Measurements from ENCODE around the gene DNAL1.

DNA sequence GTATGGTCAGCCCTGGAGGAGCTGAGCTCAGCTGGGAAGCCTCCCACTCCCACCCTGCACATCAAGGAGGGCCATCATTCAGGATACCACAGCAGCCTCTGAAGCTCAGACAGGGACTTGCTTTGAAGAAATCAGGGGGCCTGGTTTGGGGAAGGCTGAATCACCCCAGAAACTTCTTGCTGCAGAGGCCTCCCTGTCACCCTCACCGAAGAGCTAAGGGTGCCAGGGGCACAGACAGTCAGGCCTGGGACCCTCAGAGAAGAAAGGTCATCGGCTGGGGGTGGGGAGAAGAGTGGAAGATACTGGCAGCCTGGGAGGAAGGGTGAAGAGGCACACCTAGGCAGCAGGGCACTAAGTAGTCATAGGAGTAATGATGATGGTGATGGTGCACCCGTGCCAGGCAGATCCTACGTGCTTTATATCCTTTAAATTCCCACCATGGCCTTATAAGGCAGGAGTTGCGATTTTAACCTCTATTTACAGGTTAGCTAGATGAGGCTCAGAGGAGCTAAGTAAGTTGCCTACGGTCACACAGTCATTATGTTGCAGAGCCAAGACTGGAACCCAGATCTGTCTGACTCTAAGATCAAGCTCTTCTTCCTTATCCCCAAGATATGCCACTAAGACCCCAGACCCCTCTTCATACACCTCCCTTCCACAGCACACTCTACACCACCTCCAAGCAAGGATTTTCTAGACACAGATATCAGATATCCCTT is 97.9 kb downstream of the DNAL1 start:
- TF ChIP-seq POLR2A (IDR thresholded peaks at IDR 0.05; ENCODE audit: low read length), result no peak
- no peak for TF ChIP-seq GATA1 (IDR thresholded peaks at IDR 0.05; ENCODE audit: low read depth, low read length)
